ENCODE data around the gene KPNA2.
"Not testable (repeated sequence)": the region's sequence is repeated elsewhere in the genome, so short reads cannot be mapped to it uniquely, and the experiment has no call there.

Gene KPNA2

DNA sequence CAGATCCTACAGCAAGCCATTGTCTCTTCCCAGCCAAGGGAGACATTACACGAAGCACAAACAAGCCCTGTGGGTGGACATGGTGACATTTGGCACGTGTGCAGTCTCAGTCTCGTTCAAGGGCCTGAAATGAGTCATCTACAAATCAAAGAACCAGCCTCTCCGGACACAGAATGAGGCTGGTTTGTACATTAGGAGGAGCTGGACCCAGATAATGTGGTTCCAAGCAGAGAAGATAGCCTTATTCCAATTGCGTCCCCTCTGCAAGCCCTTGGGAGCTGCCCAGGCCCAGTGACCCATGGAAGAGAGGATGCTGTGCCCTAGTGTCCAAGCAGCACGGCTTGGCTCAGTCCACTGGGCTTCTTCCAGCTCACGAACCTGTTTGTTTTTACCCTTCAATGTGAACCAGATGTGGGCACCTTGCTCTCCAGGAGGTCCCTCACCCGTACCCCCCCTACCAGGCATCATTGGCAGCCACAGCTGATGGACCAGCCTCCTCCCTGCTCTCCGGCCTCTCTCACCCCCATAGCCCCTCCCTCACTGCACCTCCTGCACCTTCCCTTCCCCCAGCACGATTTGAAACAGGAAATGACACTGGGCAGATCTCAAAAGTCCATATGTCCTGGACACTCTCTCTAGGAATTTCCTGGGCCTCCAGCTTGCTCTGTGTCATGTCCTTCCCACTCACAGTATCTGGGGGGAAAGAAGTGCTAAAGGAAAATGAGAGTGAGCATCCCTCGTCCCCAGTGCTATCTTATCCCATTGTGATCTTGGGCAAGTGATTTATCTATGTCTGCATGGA, 26.2 kb downstream of the KPNA2 start:
- no peak for FAIRE-seq

GRCh38 chr17:68065366-68065765, 29.8 kb downstream of the KPNA2 start:
- FAIRE-seq = not testable (repeated sequence)

- FAIRE-seq = not testable (repeated sequence)
Measured at GRCh38 chr17:68068512-68068911, 33.0 kb downstream of the KPNA2 start.

DNA sequence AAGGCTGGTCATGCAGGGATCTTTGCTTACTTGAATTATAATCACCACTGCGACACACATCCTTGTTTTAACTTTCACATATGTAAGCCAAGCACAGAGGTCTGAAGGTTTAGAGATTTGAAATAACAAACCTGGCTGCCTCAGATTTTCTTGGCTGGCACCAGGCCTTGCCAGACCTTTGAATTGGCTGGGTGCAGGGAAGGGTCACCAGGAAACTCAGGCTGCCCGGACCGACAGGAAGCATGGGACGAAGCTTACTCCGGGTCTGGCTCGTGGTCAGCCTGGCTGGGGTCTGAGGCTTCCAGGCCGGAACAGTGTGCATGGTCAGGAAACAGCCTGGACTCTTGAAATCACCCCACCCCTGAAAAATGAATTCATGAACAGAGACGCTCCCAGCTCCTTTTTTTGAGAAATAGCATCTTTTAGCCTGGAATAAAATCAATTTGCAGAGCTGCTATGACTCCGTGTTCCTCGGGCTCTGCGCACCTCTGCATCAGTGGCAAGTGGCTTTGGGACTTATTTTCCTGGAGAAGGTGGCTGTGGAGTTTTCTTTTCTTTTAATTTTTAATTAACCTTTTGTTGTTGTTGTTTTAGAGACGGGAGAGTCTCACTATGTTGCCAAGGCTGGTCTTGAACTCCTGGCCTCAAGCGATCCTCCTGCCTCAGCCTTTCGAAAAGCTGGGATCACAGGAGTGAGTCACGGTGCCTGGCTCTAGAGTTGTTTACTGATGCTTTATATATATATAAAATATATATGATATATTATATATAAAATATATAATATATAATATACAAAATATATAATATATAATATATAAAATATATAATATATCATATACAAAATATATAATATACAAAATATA, 35.3 kb downstream of the KPNA2 start:
- not testable (repeated sequence) for FAIRE-seq

DNA sequence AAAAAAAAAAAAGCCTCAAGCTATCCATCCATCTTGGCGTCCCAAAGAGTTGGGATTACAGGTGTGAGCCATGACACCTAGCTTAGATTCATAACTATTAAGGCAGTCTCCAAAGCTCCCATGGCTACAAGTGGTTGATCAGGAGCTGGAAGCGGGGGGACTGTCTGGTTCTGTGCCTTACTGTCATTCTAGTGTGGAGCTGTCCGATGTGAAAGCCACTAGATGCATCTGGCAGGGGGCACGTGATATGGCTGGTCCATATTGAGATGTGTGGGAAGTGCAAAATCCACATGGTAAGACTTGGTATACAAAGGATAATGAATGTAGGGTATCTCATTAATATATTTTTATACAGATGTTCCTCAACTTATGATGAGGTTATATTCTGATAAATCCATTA, 38.7 kb downstream of the KPNA2 start:
- no peak for FAIRE-seq

DNA sequence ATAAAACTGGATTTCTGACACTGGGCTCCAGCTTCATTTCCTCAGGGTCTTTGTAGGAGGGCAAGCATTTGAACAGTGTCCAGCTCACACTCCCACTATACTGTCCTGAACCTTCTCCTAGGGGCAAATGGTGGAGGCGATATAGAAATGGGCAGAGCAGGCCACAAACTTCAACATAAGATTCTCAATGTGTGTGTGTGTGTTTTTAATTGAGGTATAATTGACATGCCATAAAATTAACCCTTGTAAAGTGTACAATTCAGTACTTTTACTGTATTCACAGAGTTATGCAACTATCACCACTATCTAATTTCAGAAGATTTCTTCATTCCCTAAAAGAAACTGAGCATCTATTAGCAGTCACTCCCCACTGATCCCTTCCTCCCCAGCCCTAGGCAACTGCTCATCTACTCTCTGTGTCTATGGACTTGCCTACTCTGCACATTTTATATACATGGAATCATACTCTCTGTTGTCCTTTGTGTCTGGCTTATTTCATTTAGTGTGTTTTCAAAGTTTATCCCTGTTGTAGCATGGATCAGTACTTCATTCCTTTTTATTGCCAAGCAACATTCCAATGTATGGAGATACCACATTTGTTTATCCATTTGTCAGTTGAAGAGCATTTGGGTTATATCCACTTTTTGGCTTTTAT, 40.5 kb downstream of the KPNA2 start:
- FAIRE-seq = not testable (repeated sequence)

GRCh38 chr17:68077498-68077897, 42.0 kb downstream of the KPNA2 start:
- FAIRE-seq = not testable (repeated sequence)

DNA sequence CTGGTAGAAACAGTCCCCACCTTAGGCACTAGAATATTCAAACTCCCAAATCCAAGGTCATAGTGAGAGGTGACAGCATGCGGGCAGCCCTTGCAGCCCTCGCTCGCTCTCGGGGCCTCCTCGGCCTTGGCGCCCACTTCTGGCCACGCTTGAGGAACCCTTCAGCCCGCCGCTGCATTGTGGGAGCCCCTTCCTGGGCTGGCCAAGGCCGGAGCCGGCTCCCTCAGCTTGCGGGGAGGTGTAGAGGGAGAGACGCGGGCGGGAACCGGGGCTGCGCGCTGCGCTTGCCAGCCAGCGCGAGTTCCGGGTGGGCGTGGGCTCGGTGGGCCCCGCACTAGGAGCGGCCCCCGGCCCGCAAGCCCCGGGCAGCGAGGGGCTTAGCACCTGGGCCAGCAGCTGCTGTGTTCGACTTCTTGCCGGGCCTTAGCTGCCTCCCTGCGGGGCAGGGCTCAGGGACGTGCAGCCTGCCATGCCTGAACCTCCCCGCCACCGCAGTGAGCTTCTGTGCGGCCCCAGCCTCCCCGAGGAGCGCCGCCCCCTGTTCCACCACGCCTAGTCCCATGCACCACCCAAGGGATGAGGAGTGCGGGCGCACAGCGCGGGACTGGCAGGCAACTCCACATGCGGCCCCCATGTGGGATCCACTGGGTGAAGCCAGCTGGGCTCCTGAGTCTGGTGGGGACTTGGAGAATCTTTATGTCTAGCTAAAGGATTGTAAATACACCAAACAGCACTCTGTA, 45.0 kb downstream of the KPNA2 start:
- no peak for FAIRE-seq

GRCh38 chr17:68081305-68082265, 46.0 kb downstream of the KPNA2 start:
- not testable (repeated sequence) for FAIRE-seq

DNA sequence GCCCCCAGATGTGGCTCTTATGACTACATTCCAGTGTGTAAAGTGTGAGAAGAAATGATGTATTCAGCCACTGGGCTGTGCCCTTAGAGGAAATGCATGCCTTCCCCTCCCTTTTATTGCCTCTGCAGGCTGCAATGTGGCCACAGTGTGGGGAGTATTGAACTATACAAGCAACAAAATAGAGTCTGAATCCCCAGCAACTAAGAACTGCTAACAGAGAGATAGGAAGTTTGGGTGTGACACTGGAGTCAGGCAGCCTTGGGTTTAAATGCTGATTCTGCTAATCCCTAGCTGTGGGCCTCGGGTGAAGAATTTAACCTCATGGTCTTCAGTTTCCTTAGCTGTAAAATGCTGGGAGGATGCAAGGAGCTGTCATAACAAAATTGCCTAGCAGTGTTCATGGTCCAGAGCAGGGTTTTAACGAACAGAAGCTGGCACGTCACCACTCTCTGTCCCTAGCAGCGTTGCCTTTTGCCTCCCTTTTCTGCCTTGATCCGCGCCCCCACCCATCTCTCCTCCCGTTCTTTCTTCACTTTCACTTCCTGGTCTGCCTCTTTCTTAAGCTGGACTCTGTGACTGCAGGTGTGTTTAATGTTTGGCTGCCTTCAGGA, 50.3 kb downstream of the KPNA2 start:
- FAIRE-seq = no peak

- FAIRE-seq = not testable (repeated sequence)
Measured at GRCh38 chr17:68086666-68087065, 51.1 kb downstream of the KPNA2 start.

- FAIRE-seq = not testable (repeated sequence)
Measured at GRCh38 chr17:68087131-68087623, 51.6 kb downstream of the KPNA2 start.

DNA sequence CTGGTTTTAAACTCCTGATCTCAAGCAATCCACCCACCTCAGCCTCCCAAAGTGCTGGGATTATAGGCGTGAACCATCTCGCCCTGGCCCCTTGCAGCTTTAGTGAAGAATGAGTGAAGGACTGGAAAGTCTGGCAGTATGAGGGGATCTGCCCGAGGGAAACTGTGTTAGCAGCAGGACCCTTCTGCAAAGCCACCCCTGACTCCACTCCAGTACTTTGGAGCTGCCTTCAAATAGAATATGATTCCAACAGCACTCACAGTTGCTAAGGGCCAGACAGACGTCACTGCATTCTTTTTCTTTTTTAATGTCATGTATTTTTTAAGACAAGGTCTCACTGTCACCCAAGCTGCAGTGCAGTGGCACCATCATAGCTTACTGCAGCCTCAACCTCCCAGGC, 52.3 kb downstream of the KPNA2 start:
- FAIRE-seq = no peak

DNA sequence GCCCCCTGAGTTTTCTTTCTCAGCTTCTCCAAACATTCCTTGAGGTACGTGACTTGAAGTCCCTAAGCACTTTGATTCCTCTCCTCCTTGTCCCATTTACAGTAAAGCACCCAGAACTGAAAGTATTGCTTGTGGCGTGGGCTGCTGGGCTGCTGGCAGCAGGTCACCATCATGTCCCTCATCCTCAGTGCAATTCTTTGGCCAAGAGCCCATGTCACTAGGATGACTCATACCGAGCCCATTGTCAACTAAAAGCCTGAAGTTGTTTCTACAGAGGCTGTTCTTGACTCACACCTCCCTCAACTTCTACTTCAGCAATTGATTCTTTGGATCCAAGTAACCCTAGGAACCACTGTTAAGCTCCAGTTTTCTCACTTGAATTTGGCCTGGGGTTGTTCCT, 54.3 kb downstream of the KPNA2 start:
- no peak for FAIRE-seq

DNA sequence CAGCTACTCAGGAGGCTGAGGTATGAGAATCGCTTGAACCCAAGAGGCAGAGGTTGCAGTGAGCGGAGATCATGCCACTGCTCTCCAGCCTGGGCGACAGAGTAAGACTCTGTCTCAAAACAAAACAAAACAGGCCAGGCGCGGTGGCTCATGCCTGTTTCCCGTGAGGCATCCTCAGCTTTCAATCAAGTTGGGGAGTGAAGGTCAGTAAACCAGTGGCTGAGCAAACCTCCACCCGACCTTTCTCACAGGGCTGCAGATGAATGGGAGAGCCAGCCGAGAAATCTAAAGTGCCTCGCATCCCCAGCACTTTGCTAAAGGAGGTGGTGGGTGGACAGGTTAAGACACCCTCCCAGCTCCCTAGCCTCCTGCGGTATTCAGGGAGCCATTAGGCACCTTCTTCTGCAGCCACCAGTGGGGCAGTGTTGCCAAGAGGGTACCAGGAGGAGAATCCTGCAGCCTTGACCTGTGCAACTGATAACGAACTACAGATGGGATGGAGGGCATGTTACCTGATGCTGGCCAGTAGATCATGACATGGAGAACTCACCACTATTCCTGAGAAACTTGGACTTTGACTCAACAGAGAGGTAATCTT, 59.0 kb downstream of the KPNA2 start:
- no peak for FAIRE-seq

DNA sequence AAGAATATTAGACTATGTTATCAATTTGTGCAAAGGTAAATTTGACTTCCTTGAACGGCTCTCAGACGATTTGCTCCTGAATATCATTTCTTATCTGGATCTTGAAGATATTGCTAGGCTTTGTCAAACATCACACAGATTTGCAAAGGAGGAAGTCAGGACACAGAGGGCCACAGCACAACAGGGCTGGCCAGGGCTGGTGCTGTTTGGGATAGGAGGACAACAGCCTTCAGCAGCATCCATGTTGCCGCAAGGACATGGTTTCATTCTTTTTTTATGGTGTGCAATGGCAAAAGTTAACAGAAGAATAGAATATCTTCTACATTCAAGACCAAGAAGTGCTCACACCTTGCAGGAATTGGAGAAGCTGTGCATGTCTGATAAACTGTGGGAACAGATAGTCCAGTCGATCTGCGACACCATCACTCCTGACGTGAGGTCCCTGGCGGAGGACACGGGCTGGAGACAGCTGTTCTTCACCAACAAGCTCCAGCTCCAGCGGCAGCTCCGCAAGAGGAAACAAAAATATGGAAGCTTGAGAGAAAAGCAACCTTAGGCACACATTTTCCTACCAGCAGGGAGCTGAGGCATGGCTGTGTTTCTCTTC, 59.8 kb downstream of the KPNA2 start:
- FAIRE-seq = no peak

- FAIRE-seq = no peak
Measured at GRCh38 chr17:68096111-68096510, 60.6 kb downstream of the KPNA2 start.
